ENCODE data around the gene GFRA4. TPM values are rescaled to one million over a fixed set of nuclear protein-coding genes. Genes with fewer than 3 reads are reported as not detected.

GFRA4 gene
- total RNA-seq, 5 donors from 2014 or later (not counting 1 experiment from before 2014, with no cell fraction given) = not detected

DNA sequence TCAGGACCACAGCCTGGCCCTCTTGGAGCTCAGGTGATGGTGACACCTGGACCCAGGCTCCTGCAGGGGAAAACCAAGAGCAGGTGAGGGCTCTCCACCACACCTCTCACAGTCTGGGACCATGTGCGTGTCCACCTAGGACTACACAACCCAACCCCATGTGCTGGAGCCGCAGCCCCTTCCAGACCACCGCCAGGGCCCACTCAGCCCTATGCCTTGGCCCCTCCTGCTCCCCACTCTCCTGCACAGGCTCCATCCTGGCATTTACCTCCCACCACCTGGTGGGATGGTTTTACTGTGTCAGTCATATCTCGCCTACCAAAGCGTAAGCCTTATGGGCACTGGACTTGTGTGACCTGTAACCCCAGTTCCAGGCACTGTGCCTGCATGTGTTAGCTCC lies 31.7 kb upstream of the GFRA4 start:
- whole genome bisulfite sequencing (ENCODE audit: insufficient coverage) = 76% methylated on average over 2 of the region's 5 CpGs
- Histone ChIP-seq H3K27me3 (replicated peaks in 1 of 2; ENCODE audit: control insufficient read depth in 2 of 2, extremely low read depth in 1 of 2, insufficient read depth in 2 of 2, low read length in 1 of 2) (peaks cover 0 to 28% of the 10 kb centered on the region in 2 experiments), H3K4me3 (ENCODE audit: control insufficient read depth in 1 of 2, extremely low read depth in 1 of 2, low read length in 1 of 2) (no peak overlapping the region), H3K9me3 (no peaks in the 10 kb centered on the region), H3K4me1 (ENCODE audit: control insufficient read depth in 1 of 2, extremely low read depth in 1 of 2, insufficient read depth in 2 of 2, low read length in 2 of 2) (no peaks in the 10 kb centered on the region), H3K36me3 (ENCODE audit: control insufficient read depth in 2 of 2, extremely low read depth in 1 of 2, insufficient read depth in 1 of 2, low read length in 1 of 2) (no peaks in the 10 kb centered on the region), H3K27ac (ENCODE audit: low read length) (no peak overlapping the region)
- Mint-ChIP-seq H3K9me3 (no peaks in the 10 kb centered on the region), H3K4me1 (no peaks in the 10 kb centered on the region), H3K27me3 (no peaks in the 10 kb centered on the region), H3K4me3 (no peak overlapping the region), H3K27ac (no peak overlapping the region), H3K36me3 (no peaks in the 10 kb centered on the region)
- CTCF ChIA-PET = no interaction called here
- ATAC-seq (replicated peaks in 1 of 4) (no peak), DNase-seq (no peak)
- POLR2A ChIA-PET = no interaction called here

DNA sequence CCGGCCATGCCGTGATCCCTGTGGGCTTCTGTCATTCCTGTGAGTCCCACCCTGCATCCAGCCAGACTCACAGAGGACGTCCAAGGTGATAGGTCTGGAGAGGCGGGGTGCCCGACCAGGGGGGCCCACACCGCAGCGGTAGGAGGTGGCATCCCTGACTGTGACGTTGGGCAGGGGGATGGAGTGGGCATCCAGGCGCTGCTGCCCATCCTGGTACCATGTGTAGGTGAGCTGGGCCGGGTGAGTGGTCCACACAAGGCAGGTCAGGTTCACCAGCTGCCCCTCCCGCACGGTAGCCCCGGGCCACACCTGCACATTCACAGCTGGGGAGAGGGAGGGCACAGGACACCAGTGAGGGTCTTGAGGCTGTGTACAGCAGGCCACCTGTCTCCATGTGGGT lies 30.2 kb upstream of the GFRA4 start:
- no peak for DNase-seq
- no peaks in the 10 kb centered on the region for H3K36me3 ChIP-seq (ENCODE audit: control insufficient read depth in 2 of 2, extremely low read depth in 1 of 2, insufficient read depth in 1 of 2, low read length in 1 of 2)
- Mint-ChIP-seq H3K4me1 (no peaks in the 10 kb centered on the region), H3K27ac (no peak overlapping the region), H3K27me3 (no peaks in the 10 kb centered on the region), H3K36me3 (no peaks in the 10 kb centered on the region), H3K4me3 (no peak overlapping the region), H3K9me3 (no peaks in the 10 kb centered on the region)
- H3K27ac ChIP-seq (ENCODE audit: low read length) = no peak overlapping the region
- no peaks in the 10 kb centered on the region for H3K9me3 ChIP-seq
- no peak for ATAC-seq (replicated peaks in 1 of 4)
- 79% methylated on average over 12 of the region's 13 CpGs for WGBS (ENCODE audit: insufficient coverage)
- CTCF ChIA-PET = no interaction called here
- no peak overlapping the region for H3K4me3 ChIP-seq (ENCODE audit: control insufficient read depth in 1 of 2, extremely low read depth in 1 of 2, low read length in 1 of 2)
- H3K27me3 ChIP-seq (replicated peaks in 1 of 2; ENCODE audit: control insufficient read depth in 2 of 2, extremely low read depth in 1 of 2, insufficient read depth in 2 of 2, low read length in 1 of 2) = peaks cover 0 to 26% of the 10 kb centered on the region in 2 experiments
- POLR2A ChIA-PET = no interaction called here
- no peaks in the 10 kb centered on the region for H3K4me1 ChIP-seq (ENCODE audit: control insufficient read depth in 1 of 2, extremely low read depth in 1 of 2, insufficient read depth in 2 of 2, low read length in 2 of 2)

DNA sequence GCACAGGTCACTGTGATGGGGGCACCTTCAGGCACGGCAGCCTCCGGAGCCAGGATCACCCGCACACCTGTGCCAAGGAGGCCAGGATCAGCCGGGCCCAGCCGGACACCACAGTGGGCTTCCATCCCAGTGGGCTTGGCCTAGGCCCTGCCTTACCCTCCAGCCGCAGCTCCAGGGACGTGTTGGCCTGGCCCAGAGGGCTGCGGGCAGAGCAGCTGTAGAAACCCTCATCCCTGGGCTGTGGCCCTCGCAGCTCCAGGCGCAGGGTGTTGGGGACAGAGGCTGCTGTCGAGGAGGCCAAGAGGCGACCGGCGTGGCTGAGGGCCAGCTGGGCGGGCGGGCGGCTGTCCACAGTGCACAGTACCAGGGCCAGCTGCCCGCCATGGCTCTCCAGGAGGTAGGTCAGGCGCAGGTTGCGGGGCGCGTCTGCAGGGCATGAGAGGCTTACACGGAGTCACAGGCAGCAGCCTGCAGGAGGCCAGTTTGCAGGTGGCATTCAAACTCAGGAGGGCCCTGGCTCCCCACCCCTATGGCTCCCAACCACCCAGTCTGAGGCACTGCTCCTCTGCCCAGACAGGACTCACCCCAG lies 29.6 kb upstream of the GFRA4 start:
- no peak for ATAC-seq (replicated peaks in 1 of 4)
- H3K4me1 Mint-ChIP-seq = no peaks in the 10 kb centered on the region
- no peak for DNase-seq
- 87% methylated on average over 23 of the region's 23 CpGs for WGBS (ENCODE audit: insufficient coverage)
- Histone ChIP-seq H3K27ac (ENCODE audit: low read length) (no peak overlapping the region), H3K4me3 (ENCODE audit: control insufficient read depth in 1 of 2, extremely low read depth in 1 of 2, low read length in 1 of 2) (no peak overlapping the region), H3K4me1 (ENCODE audit: control insufficient read depth in 1 of 2, extremely low read depth in 1 of 2, insufficient read depth in 2 of 2, low read length in 2 of 2) (no peaks in the 10 kb centered on the region), H3K36me3 (ENCODE audit: control insufficient read depth in 2 of 2, extremely low read depth in 1 of 2, insufficient read depth in 1 of 2, low read length in 1 of 2) (no peaks in the 10 kb centered on the region), H3K9me3 (no peaks in the 10 kb centered on the region), H3K27me3 (replicated peaks in 1 of 2; ENCODE audit: control insufficient read depth in 2 of 2, extremely low read depth in 1 of 2, insufficient read depth in 2 of 2, low read length in 1 of 2) (peaks cover 0 to 21% of the 10 kb centered on the region in 2 experiments)
- CTCF ChIA-PET = no interaction called here
- H3K4me3 Mint-ChIP-seq = no peak overlapping the region
- H3K27ac Mint-ChIP-seq = no peak overlapping the region
- H3K36me3 Mint-ChIP-seq = no peaks in the 10 kb centered on the region
- H3K9me3 Mint-ChIP-seq = no peaks in the 10 kb centered on the region
- POLR2A ChIA-PET = no interaction called here
- H3K27me3 Mint-ChIP-seq = no peaks in the 10 kb centered on the region

DNA sequence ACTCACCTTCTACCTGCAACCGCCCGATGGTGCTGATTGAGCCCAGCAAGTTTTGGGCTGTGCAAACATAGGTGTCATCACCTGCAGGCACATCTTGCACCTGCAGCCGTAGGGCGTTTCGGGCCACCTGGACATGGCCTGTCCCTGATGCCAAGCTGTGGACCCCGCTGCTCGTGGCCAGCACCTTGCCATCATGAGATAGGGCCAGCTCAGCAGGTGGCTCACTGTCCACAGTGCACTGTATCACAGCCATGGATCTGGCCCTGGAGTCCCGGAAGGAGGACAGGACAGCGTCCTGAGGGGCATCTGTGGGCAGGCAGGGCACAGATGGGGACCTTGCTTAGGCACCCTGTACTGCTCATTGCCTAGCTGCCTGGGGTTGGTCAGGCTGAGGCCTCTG lies 28.7 kb upstream of the GFRA4 start:
- Mint-ChIP-seq H3K27ac (no peak overlapping the region), H3K4me3 (no peak overlapping the region), H3K36me3 (no peaks in the 10 kb centered on the region), H3K27me3 (peaks cover 0 to 3% of the 10 kb centered on the region in 2 donors), H3K4me1 (no peaks in the 10 kb centered on the region), H3K9me3 (no peaks in the 10 kb centered on the region)
- peaks cover 0 to 20% of the 10 kb centered on the region in 2 experiments for H3K27me3 ChIP-seq (replicated peaks in 1 of 2; ENCODE audit: control insufficient read depth in 2 of 2, extremely low read depth in 1 of 2, insufficient read depth in 2 of 2, low read length in 1 of 2)
- H3K4me1 ChIP-seq (ENCODE audit: control insufficient read depth in 1 of 2, extremely low read depth in 1 of 2, insufficient read depth in 2 of 2, low read length in 2 of 2) = no peaks in the 10 kb centered on the region
- H3K9me3 ChIP-seq = no peaks in the 10 kb centered on the region
- no peaks in the 10 kb centered on the region for H3K36me3 ChIP-seq (ENCODE audit: control insufficient read depth in 2 of 2, extremely low read depth in 1 of 2, insufficient read depth in 1 of 2, low read length in 1 of 2)
- no peak for ATAC-seq (replicated peaks in 1 of 4)
- CTCF ChIA-PET = no interaction called here
- DNase-seq = no peak
- WGBS (ENCODE audit: insufficient coverage) = 80% methylated on average over 9 of the region's 9 CpGs
- no peak overlapping the region for H3K4me3 ChIP-seq (ENCODE audit: control insufficient read depth in 1 of 2, extremely low read depth in 1 of 2, low read length in 1 of 2)
- H3K27ac ChIP-seq (ENCODE audit: low read length) = no peak overlapping the region
- POLR2A ChIA-PET = no interaction called here

DNA sequence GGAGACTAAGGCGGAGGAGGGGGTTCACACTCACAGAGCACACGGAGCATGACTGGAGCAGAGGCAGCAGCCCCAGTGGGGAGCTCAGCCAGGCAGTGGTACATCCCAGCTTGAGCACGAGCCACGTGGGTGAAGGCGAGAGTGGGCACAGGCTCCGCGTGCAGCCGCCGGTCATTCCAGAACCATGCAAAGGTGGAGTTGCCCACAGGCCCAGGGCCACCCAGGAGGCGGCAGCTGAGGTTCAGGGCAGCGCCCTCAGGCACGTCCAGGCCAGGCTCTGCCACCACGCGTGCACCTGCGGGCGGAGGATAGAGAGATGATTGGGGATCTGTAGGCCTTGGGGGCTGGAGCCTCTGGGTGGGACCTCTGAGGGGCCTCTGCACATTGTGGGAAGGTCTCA lies 28.1 kb upstream of the GFRA4 start:
- Histone ChIP-seq H3K27me3 (replicated peaks in 1 of 2; ENCODE audit: control insufficient read depth in 2 of 2, extremely low read depth in 1 of 2, insufficient read depth in 2 of 2, low read length in 1 of 2) (peaks cover 0 to 18% of the 10 kb centered on the region in 2 experiments), H3K27ac (ENCODE audit: low read length) (no peak overlapping the region), H3K9me3 (no peaks in the 10 kb centered on the region), H3K4me1 (ENCODE audit: control insufficient read depth in 1 of 2, extremely low read depth in 1 of 2, insufficient read depth in 2 of 2, low read length in 2 of 2) (no peaks in the 10 kb centered on the region), H3K4me3 (ENCODE audit: control insufficient read depth in 1 of 2, extremely low read depth in 1 of 2, low read length in 1 of 2) (no peak overlapping the region), H3K36me3 (ENCODE audit: control insufficient read depth in 2 of 2, extremely low read depth in 1 of 2, insufficient read depth in 1 of 2, low read length in 1 of 2) (no peaks in the 10 kb centered on the region)
- Mint-ChIP-seq H3K4me1 (no peaks in the 10 kb centered on the region), H3K36me3 (no peaks in the 10 kb centered on the region), H3K27me3 (peaks cover 0 to 6% of the 10 kb centered on the region in 2 donors), H3K9me3 (no peaks in the 10 kb centered on the region), H3K4me3 (no peak overlapping the region), H3K27ac (no peak overlapping the region)
- CTCF ChIA-PET = interaction anchor here in 1 of 2 donors (0.7 kb wide), 1 partner anchor 22 kb away, joined by 3 read pairs; no protein-coding TSS in a partner anchor
- no peak for DNase-seq
- POLR2A ChIA-PET = no interaction called here
- ATAC-seq (replicated peaks in 1 of 4) = no peak
- WGBS (ENCODE audit: insufficient coverage) = 89% methylated on average over 12 of the region's 16 CpGs

DNA sequence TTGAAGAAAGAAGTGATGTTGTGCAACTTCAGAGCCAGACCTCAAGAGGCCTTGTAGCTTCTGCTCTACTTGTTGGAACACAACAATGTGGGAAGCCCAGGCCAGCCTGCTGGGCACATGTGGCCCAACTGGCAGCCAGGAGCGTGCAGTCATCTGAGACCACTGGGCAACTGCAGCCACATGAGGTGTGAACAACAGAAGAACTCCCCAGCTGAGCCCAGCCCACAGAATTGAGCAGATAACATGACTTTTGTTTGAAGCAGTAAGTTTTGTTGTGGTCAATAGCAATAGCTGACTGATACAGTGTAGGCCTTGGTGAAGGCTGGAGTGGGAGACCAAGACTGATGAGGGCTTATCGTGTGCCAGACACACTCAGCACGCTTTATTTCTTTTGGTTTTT lies 27.2 kb upstream of the GFRA4 start:
- whole genome bisulfite sequencing (ENCODE audit: insufficient coverage) = 100% methylated on average over 1 of the region's 3 CpGs
- no peaks in the 10 kb centered on the region for H3K36me3 Mint-ChIP-seq
- peaks cover 0 to 22% of the 10 kb centered on the region in 2 experiments for H3K27me3 ChIP-seq (replicated peaks in 1 of 2; ENCODE audit: control insufficient read depth in 2 of 2, extremely low read depth in 1 of 2, insufficient read depth in 2 of 2, low read length in 1 of 2)
- H3K4me1 ChIP-seq (ENCODE audit: control insufficient read depth in 1 of 2, extremely low read depth in 1 of 2, insufficient read depth in 2 of 2, low read length in 2 of 2) = no peaks in the 10 kb centered on the region
- H3K4me3 ChIP-seq (ENCODE audit: control insufficient read depth in 1 of 2, extremely low read depth in 1 of 2, low read length in 1 of 2) = no peak overlapping the region
- H3K9me3 ChIP-seq = no peaks in the 10 kb centered on the region
- H3K36me3 ChIP-seq (ENCODE audit: control insufficient read depth in 2 of 2, extremely low read depth in 1 of 2, insufficient read depth in 1 of 2, low read length in 1 of 2) = no peaks in the 10 kb centered on the region
- ATAC-seq (replicated peaks in 1 of 4) (no peak), DNase-seq (no peak)
- ChIA-PET CTCF (interaction anchor here in 1 of 2 donors (0.7 kb wide), 1 partner anchor 23 kb away, joined by 3 read pairs; no protein-coding TSS in a partner anchor), POLR2A (no interaction called here)
- peaks cover 0 to 11% of the 10 kb centered on the region in 2 donors for H3K27me3 Mint-ChIP-seq
- H3K4me1 Mint-ChIP-seq = no peaks in the 10 kb centered on the region
- H3K27ac ChIP-seq (ENCODE audit: low read length) = no peak overlapping the region
- H3K27ac Mint-ChIP-seq = no peak overlapping the region
- H3K9me3 Mint-ChIP-seq = no peaks in the 10 kb centered on the region
- H3K4me3 Mint-ChIP-seq = no peak overlapping the region

DNA sequence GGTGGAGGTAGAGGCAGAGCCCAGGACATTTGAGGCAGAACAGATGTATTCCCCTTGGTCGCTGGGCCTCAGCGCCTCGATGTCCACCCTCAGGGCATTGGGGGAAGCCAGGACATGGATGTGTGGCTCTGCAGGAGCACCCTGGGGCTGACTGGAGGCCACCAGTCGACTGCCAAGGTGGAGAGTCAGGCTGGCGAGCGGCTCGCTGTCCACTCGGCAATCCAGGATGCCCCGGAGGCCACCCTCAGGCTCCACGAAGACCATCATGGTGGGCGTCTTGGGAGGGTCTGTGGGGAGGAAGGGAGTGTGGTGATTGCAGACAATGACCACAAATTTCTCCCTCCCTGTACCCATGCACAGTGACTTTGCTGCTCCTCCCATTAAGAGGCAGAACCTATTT lies 26.8 kb upstream of the GFRA4 start:
- H3K36me3 Mint-ChIP-seq = no peaks in the 10 kb centered on the region
- Histone ChIP-seq H3K9me3 (no peaks in the 10 kb centered on the region), H3K4me1 (ENCODE audit: control insufficient read depth in 1 of 2, extremely low read depth in 1 of 2, insufficient read depth in 2 of 2, low read length in 2 of 2) (no peaks in the 10 kb centered on the region), H3K27ac (ENCODE audit: low read length) (no peak overlapping the region), H3K36me3 (ENCODE audit: control insufficient read depth in 2 of 2, extremely low read depth in 1 of 2, insufficient read depth in 1 of 2, low read length in 1 of 2) (no peaks in the 10 kb centered on the region), H3K4me3 (ENCODE audit: control insufficient read depth in 1 of 2, extremely low read depth in 1 of 2, low read length in 1 of 2) (no peak overlapping the region), H3K27me3 (replicated peaks in 1 of 2; ENCODE audit: control insufficient read depth in 2 of 2, extremely low read depth in 1 of 2, insufficient read depth in 2 of 2, low read length in 1 of 2) (peaks cover 0 to 22% of the 10 kb centered on the region in 2 experiments)
- 74% methylated on average over 4 of the region's 11 CpGs for WGBS (ENCODE audit: insufficient coverage)
- no peaks in the 10 kb centered on the region for H3K4me1 Mint-ChIP-seq
- H3K4me3 Mint-ChIP-seq = no peak overlapping the region
- H3K27ac Mint-ChIP-seq = no peak overlapping the region
- DNase-seq = no peak
- ChIA-PET CTCF (no interaction called here), POLR2A (no interaction called here)
- H3K27me3 Mint-ChIP-seq = peaks cover 0 to 12% of the 10 kb centered on the region in 2 donors
- ATAC-seq (replicated peaks in 1 of 4) = no peak
- H3K9me3 Mint-ChIP-seq = no peaks in the 10 kb centered on the region
